Germinal center (tissue), 1 donor: ENCODE results near the gene PLS3.
A peak's percentile ranks its signal among the peaks of the same experiment; 100 is the strongest.
"Not testable (repeated sequence)": the region's sequence is repeated elsewhere in the genome, so short reads cannot be mapped to it uniquely, and the experiment has no call there.

ENCODE experiments used
- DNase-seq: peaks from one replicate; pipeline ENCODE4 v3.0.0; 2012; ENCODE audit warnings: mixed read lengths, low spot score

PLS3 gene

DNA sequence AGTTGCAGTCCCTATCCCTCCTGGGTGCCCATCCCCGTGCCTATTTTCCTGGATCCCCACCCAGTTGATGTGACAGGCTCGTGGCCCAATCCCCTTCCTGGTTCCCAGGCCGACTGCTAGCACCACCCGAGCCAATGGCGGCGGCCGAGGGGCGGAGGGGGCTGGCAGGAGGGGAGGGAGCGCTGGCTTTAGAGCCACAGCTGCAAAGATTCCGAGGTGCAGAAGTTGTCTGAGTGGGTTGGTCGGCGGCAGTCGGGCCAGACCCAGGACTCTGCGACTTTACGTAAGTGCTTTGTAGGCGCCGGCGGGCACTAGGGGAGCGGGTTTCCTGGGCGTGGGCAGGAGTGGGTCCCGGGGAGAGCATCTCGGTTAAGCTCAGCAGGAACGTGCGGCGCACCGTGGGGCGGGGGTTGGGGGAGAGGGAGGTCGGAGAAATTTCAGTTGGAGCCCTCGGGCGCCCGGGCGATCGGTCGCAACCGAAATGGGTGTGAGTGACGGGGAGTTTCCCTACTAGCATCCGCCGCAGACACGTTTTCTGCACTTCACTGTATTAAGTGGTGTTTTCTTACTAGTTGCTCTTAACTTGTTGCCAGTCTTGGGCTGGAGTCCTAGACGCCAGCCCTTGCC, at the start of gene PLS3:
TSS of gene PLS3 (plus strand) at position 197 of the 627 bp plus-strand sequence. CDS start 49,077 bp downstream, outside the sequence.
- peak; percentile 4 for DNase-seq

GRCh38 chrX:115518113-115518512, 42.9 kb upstream of the PLS3 start:
- DNase-seq = no peak

DNA sequence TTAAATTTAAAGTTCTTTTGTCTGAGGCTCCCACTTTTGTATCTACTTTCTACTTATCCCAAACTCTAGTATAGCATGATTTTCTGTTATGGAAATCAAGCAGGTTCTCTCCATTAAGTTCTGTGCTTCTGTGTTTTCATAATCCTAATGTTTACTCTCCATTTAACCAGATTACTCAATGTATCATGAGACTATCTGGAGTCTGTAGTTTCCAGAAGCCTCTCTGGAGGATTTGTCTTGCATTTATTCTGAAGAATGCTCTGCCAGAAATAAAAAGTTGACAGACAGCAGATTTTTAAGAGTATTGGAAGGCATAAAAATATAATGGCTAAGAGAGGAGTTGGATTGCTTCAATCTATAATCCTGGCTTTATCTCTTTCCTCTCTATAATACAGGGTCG, 39.2 kb upstream of the PLS3 start:
- no peak for DNase-seq

DNA sequence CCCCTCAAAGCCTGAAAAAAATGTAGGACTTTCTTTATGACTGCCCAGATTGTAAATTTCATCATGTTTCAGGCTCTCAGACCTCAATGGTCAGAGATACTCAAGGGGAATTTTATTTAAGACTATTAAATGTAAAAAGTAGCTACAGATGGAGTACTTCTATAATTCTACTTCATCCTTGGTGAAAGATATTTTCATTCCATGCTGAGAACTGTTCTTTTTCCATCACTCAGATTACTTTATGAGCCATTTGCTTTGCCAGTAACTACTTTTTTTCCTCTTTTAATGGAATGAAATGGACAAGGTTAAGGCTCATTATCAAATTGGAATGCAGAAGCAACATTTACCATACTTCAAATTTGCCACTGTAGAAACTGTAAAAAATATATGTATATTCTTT, 38.0 kb upstream of the PLS3 start:
- no peak for DNase-seq

DNA sequence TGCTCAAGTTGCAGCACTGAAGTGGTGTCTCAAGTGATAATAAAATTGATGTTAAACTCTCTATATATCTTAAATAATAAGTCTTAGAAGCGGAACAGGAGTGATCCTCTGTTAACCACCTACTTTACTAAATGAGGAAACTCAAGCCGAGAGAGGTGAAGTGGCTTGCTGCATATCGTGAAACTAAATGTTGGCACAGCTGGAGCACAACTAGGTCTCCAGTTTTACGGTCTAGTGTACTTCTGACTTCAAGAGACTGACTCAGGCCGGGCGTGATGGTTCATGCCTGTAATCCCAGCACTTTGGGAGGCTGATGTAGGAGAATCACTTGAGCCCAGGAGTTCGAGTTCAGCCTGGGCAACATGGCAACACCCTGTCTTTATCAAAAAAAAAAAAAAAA, 35.5 kb upstream of the PLS3 start:
- no peak for DNase-seq

DNA sequence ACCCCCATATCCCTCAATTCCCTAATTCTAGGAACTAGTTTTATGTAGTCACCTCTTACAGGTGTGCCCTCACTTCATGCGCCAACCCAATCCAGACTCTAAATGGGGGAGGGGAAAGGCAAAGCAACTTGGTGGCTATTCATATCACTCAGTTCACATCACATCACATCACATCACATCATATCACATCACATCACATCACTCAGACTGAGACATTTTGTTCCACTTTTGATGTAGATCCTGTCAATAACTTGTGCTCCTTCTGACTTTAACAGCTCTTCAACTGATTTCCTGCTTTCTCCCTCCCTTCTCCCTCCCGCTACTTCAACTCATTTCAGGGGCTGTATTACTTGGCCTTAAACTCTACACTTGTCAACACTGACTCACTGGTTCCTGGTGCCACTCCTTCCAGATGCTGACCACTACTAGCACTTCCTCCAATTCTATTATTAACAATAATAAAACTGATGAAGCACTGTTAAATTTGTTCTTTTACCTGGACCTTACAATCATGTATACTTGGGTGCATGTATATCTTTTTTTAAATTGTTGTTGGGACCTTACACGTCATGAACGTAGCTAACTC, 29.1 kb upstream of the PLS3 start:
- no peak for DNase-seq

- DNase-seq = no peak
Measured at GRCh38 chrX:115533485-115533884, 27.5 kb upstream of the PLS3 start.

GRCh38 chrX:115534383-115534782, 26.6 kb upstream of the PLS3 start:
- no peak for DNase-seq

DNA sequence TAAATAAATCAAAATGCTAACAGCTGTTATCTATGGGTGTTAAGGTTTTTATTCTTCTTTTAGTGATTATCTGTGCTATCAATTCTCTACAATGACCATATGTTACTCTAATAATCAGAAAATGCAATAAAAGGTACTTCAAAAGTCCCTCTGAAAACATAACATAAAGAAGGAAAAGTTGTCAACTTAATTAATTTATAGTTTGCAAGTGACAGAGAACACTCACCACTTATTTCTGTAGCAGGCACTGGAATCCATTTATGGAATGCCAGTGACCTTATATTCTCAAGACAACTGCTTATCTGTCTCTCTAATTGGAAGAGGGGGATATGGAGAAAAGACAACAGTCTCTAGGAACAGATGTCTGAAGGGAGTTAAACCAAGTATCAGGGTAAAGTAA, 25.6 kb upstream of the PLS3 start:
- DNase-seq = no peak

GRCh38 chrX:115535844-115536243, 25.1 kb upstream of the PLS3 start:
- no peak for DNase-seq

- DNase-seq = no peak
Measured at GRCh38 chrX:115539841-115540240, 21.1 kb upstream of the PLS3 start.

- not testable (repeated sequence) for DNase-seq
Measured at GRCh38 chrX:115541045-115541444, 19.9 kb upstream of the PLS3 start.

DNA sequence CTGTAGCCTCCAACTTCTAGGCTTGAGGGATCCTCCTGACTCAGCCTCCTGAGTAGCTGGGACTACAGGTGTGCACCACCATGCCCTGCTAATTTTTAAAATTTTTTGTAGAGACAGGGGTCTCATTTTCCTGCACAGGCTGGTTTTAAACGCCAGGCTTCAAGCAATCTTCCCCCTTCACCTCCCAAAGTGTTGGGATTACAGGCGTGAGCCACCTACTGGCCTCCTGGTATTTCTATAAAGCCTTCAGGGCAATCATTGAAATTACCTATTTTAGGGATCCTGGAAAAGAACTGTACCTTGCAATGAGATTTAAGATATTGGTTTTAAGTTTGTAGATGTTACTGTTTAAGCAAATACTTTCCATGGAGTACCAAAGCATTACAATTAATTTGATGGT, 13.5 kb upstream of the PLS3 start:
- DNase-seq = no peak

- DNase-seq = no peak
Measured at GRCh38 chrX:115549008-115549407, 12.0 kb upstream of the PLS3 start.

GRCh38 chrX:115553171-115553570, 7.8 kb upstream of the PLS3 start:
- DNase-seq = no peak

DNA sequence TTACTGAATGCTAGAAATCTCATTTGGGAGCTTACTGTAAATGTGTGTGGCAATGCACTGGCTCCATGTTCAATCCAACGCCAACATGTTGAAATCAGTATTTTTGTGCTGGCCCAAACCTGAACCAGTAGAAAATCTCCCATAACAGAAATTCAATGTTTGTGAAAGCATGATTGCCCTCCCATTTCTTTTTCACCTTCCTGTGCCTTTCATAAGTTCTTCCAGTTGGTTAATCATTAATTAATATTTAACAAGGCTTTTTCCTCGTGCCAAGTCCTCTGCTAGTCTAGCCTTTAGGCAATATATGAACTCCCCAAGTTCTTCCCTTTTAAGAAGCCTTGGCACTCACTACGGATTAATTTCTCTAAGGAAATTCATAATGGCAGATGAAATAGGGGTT, 1.3 kb upstream of the PLS3 start:
- DNase-seq = no peak

DNA sequence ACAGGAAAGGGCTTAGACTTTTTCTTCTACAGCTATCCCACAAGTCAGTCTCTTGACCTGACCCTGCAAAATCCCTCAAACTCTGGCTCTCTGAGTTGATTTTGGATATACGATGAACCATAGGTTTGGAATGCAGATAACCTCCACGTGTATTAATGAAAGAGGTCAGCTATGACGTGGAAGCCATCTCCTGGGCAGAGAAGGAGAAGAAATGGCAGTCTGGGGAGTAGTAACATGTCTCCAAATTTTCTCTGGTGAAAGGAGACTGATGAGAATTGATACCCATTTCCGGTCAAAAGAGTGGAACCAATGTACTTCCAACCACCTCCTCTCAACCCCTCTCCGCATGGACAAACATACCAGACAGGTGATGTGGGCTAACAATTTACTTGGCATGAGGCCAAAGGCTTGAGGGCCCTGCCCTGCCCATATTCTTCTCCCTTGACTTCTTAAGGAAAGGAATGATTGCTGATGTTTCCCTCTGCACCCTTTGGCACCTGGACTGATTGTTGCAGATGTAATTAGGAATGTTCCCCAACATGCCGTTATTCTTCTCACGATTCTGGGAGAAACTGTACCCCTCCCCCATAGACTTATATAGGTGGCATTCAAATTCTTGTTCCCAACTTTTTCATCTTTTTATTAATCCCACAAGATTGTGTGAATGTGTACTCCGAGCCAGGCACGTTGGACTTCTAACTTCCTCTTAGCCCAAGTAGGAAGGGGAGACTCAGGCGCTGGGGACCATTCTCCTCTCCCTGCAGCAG, 580 bp upstream of the PLS3 start:
- no peak for DNase-seq

DNA sequence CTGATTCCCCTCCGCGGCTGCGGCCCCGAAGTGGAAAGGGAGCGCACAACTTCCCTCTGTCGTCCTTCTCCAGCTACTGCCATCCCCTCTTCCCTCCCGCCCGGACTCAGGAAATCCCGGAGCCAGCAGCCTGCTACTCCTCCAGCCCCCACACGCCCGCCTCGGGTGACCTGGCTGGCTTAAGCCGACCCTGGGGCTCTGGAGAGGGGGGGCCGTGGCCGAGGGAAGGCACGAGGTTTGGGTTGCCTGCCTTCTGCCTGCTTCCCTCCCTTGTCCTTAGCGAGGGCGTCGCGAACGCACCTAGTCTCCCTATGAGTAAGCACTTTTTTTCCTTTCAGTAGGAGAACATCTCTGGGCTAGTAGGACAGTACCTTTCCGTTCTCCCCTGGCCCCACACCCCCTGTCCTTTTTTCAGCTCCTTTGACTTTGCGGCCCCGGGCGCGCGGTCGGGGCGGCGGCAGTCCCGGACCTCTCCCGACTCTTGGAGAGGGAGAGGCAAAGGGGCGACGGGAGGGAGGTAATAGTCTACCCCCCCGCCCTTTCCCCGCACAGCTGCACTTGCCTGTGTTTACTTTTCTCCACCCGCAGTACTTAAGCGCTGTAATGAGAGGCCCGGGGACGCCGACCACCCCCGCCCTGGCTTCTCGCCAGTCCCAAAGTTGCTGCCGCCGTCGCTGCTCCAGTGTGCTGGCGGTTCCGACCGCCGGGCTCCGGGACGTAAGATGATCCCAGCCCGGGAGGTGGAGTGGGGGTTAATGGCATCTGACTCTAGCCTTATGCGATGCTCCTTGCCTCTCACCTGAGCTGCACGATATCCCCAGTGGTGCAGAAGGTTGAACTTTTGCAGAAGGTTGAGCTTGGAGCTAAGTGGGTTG, 868 bp downstream of the PLS3 start:
- DNase-seq = peak; percentile 2

- no peak for DNase-seq
Measured at GRCh38 chrX:115562480-115562847, 1.5 kb downstream of the PLS3 start.

GRCh38 chrX:115563633-115564162, 2.7 kb downstream of the PLS3 start:
- DNase-seq = no peak

DNA sequence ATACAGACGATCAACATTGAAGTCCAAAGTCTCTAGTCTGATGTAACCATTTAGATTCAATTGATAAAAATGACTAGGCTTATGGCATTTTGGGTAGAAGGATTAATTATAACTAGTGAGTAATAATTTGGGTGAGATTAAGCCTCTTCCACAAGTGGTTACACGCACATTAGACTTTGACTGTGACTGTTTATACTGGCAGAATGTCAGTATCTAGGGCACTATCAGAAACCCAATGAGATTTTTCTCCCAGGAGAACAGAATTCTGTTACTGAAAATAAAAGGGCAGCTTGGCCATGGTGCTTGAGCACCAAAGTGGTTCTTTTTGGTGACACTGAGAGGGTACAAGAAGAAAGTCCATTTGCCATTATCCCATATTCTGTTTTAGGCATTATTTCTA, 3.3 kb downstream of the PLS3 start:
- DNase-seq = no peak

- no peak for DNase-seq
Measured at GRCh38 chrX:115565888-115566287, 4.9 kb downstream of the PLS3 start.
